ENCODE data around the gene SDC1. TPM values are rescaled to one million over a fixed set of nuclear protein-coding genes. Genes with fewer than 3 reads are reported as not detected.
"Not testable (repeated sequence)": the region's sequence is repeated elsewhere in the genome, so short reads cannot be mapped to it uniquely, and the experiment has no call there.

SDC1 gene
- total and polyA plus RNA-seq, 9 donors, result 0.62 to 9.1 (median 3.8) TPM

DNA sequence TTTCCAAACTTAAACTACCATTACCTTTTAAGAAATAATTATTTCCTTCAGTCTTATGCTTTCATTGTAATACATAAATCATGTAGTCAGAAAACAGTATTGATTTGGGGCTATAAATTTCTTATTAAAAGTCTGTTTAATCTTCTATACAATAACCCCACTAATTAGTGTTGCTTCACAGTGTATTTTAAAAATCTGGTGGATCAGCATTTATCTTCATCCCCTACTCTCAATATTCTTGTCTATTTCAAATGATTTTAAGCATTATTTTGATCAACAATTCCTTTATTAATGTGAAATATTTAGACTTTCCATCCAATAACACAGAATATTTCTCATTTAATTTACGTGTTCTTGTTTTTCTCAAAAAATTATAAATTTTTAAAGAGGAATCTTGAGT, 32.5 kb upstream of the SDC1 start:
- H3K4me3 ChIP-seq, result no peak overlapping the region
- H3K4me1 ChIP-seq (ENCODE audit: insufficient read depth), result no peaks in the 10 kb centered on the region
- no peak for DNase-seq
- H3K9me3 ChIP-seq, result no peaks in the 10 kb centered on the region
- WGBS, 3 donors, result 78 to 92% (median 89%) methylated on average over 1 of the region's 1 CpG
- TF ChIP-seq CTCF (IDR thresholded peaks at IDR 0.05) (no peak), EP300 (IDR thresholded peaks at IDR 0.05) (no peak)
- no peaks in the 10 kb centered on the region for H3K27me3 ChIP-seq
- H3K27ac ChIP-seq, result no peak overlapping the region
- intact Hi-C loops (cut with DNase I), result no loop called here
- H3K36me3 ChIP-seq, result no peaks in the 10 kb centered on the region

GRCh38 chr2:20254731-20255130, 29.8 kb upstream of the SDC1 start:
- 94 to 98% (median 94%) methylated on average over 4 of the region's 4 CpGs for WGBS, 3 donors

GRCh38 chr2:20250436-20250835, 25.5 kb upstream of the SDC1 start:
- Histone ChIP-seq H3K36me3 (no peaks in the 10 kb centered on the region), H3K4me1 (ENCODE audit: insufficient read depth) (no peaks in the 10 kb centered on the region)
- DNase-seq, result no peak

More at GRCh38 chr2:20254731-20255130, 29.8 kb upstream of the SDC1 start:
- H3K27me3 ChIP-seq, result no peaks in the 10 kb centered on the region
- no peaks in the 10 kb centered on the region for H3K9me3 ChIP-seq
- H3K27ac ChIP-seq, result no peak overlapping the region
- no peaks in the 10 kb centered on the region for H3K4me1 ChIP-seq (ENCODE audit: insufficient read depth)
- H3K4me3 ChIP-seq, result no peak overlapping the region
- intact Hi-C loops (cut with DNase I), result no loop called here
- no peaks in the 10 kb centered on the region for H3K36me3 ChIP-seq
- DNase-seq, result no peak
- TF ChIP-seq POLR2A (IDR thresholded peaks at IDR 0.05) (no peak), CTCF (IDR thresholded peaks at IDR 0.05) (no peak), EP300 (IDR thresholded peaks at IDR 0.05) (no peak)

DNA sequence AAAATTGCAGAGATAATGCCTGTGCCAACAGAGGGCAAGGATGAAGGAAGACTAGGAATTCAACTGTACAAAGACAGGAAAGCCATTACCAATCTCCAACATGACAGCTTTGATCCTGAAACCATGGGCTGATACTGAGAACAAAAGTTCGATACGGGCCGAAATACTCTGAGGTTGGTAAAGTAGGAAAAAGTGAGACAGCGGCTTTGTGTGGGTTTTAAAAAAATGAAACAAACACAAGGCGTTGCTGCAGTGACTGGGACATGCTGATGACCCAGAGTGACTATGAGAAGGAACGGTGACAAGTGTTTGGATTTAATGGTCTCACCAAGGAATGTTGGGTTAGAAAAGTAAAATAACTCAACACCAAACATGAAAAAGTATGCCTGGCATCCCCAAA, 24.2 kb upstream of the SDC1 start:
- intact Hi-C loops (cut with DNase I), result no loop called here
- DNase-seq, result no peak
- H3K27ac ChIP-seq, result no peak overlapping the region
- TF ChIP-seq CTCF (IDR thresholded peaks at IDR 0.05) (no peak), EP300 (IDR thresholded peaks at IDR 0.05) (no peak)
- no peaks in the 10 kb centered on the region for H3K36me3 ChIP-seq
- no peaks in the 10 kb centered on the region for H3K4me1 ChIP-seq (ENCODE audit: insufficient read depth)
- H3K27me3 ChIP-seq, result no peaks in the 10 kb centered on the region
- no peaks in the 10 kb centered on the region for H3K9me3 ChIP-seq
- 69 to 87% (median 81%) methylated on average over 6 of the region's 6 CpGs for WGBS, 3 donors
- no peak overlapping the region for H3K4me3 ChIP-seq

More at GRCh38 chr2:20250436-20250835, 25.5 kb upstream of the SDC1 start:
- H3K4me3 ChIP-seq, result no peak overlapping the region
- H3K27ac ChIP-seq, result no peak overlapping the region
- H3K27me3 ChIP-seq, result no peaks in the 10 kb centered on the region
- no peaks in the 10 kb centered on the region for H3K9me3 ChIP-seq
- intact Hi-C loops (cut with DNase I), result no loop called here
- TF ChIP-seq POLR2A (IDR thresholded peaks at IDR 0.05), result no peak
- no peak for TF ChIP-seq EP300 (IDR thresholded peaks at IDR 0.05)
- TF ChIP-seq CTCF (IDR thresholded peaks at IDR 0.05), result no peak

- intact Hi-C loops (cut with DNase I), result no loop called here
- no peak overlapping the region for H3K4me3 ChIP-seq
- no peaks in the 10 kb centered on the region for H3K9me3 ChIP-seq
- H3K4me1 ChIP-seq (ENCODE audit: insufficient read depth), result no peaks in the 10 kb centered on the region
- no peaks in the 10 kb centered on the region for H3K27me3 ChIP-seq
- no peak for DNase-seq
- TF ChIP-seq EP300 (IDR thresholded peaks at IDR 0.05), result no peak
- TF ChIP-seq POLR2A (IDR thresholded peaks at IDR 0.05), result no peak
- no peak for TF ChIP-seq CTCF (IDR thresholded peaks at IDR 0.05)
- no peak overlapping the region for H3K27ac ChIP-seq
- WGBS, 3 donors, result 92 to 100% (median 96%) methylated on average over 1 of the region's 1 CpG
- no peaks in the 10 kb centered on the region for H3K36me3 ChIP-seq
Measured at GRCh38 chr2:20247084-20247483, 22.2 kb upstream of the SDC1 start.

- intact Hi-C loops (cut with DNase I), result not testable (repeated sequence)
Measured at GRCh38 chr2:20243637-20244036, 18.7 kb upstream of the SDC1 start.

More at GRCh38 chr2:20243637-20244036, 18.7 kb upstream of the SDC1 start:
- H3K36me3 ChIP-seq; H3K27ac ChIP-seq; DNase-seq; H3K4me3 ChIP-seq; H3K4me1 ChIP-seq (ENCODE audit: insufficient read depth); H3K27me3 ChIP-seq; H3K9me3 ChIP-seq: not testable (repeated sequence)
- WGBS, 3 donors, result 90 to 95% (median 93%) methylated on average over 5 of the region's 5 CpGs

All from ovary (tissue), 9 donors.